ENCODE data around the gene MACROD1. TPM values are rescaled to one million over a fixed set of nuclear protein-coding genes. Genes with fewer than 3 reads are reported as not detected.

MACROD1 gene
- total RNA-seq, 4 donors from 2014 or later = 30.6 to 45.0 (median 35.0) TPM

DNA sequence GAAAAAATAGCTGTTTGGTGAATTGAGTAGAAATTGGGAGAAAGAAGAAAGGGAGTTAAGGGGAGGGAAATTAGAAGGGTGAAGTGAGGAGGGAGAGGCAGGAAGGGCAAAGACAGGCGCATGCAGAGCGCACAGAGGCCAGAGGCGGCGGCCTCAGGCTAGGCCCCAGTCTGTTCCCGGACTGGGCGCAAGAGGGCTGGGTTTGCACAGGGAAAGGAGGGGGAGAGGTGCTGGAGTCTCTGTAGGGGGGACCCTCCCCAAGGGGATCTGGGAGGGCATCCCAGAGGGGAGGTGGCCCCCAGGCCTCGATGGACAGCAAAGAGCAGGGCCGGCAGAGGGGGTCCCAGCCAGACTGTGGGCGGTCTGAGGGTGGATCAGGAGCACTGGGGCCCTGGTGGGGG is 131.5 kb downstream of the MACROD1 start:
- WGBS, 2 donors = 46 to 52% methylated on average over 9 of the region's 9 CpGs
- TF ChIP-seq, protein P1, sequence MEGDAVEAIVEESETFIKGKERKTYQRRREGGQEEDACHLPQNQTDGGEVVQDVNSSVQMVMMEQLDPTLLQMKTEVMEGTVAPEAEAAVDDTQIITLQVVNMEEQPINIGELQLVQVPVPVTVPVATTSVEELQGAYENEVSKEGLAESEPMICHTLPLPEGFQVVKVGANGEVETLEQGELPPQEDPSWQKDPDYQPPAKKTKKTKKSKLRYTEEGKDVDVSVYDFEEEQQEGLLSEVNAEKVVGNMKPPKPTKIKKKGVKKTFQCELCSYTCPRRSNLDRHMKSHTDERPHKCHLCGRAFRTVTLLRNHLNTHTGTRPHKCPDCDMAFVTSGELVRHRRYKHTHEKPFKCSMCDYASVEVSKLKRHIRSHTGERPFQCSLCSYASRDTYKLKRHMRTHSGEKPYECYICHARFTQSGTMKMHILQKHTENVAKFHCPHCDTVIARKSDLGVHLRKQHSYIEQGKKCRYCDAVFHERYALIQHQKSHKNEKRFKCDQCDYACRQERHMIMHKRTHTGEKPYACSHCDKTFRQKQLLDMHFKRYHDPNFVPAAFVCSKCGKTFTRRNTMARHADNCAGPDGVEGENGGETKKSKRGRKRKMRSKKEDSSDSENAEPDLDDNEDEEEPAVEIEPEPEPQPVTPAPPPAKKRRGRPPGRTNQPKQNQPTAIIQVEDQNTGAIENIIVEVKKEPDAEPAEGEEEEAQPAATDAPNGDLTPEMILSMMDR (IDR thresholded peaks at IDR 0.05) = peak in 1 of 5 experiments; percentile 10
- no peak for TF ChIP-seq POLR2A (IDR thresholded peaks at IDR 0.05)
- TF ChIP-seq EP300 (IDR thresholded peaks at IDR 0.05) = no peak
- Histone ChIP-seq H3K27ac (peak overlapping the region in 1 of 4 donors; percentile 10), H3K4me1 (peaks cover 0 to 42% (median 14%) of the 10 kb centered on the region in 4 donors), H3K27me3 (peaks cover 0 to 37% of the 10 kb centered on the region in 2 donors), H3K4me3 (no peak overlapping the region), H3K36me3 (no peaks in the 10 kb centered on the region), H3K9me3 (no peaks in the 10 kb centered on the region)
- DNase-seq (ENCODE audit: low spot score in 2 of 2) = no peak

DNA sequence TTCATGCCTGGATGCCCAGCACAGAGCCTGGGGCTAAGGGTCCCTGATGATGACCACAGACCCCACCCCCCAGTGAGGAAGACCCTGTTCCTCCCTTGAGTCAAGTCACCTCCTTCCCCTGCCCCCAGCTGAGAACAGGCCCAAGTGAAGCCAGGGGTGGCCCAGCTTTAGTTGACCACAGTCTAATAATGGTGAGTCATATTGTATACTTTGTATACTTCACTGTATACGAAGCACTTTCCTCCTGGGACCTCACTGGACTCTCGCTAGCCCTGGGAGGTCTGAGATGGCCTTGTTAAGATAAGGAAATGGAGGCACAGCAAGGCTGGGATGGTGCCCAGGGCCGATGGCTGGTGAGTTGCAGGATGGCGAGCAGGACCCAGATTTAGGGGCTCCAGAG is 133.9 kb downstream of the MACROD1 start:
- 79 to 86% methylated on average over 4 of the region's 4 CpGs for WGBS, 2 donors
- TF ChIP-seq POLR2A (IDR thresholded peaks at IDR 0.05) = no peak
- no peak for TF ChIP-seq EP300 (IDR thresholded peaks at IDR 0.05)
- TF ChIP-seq, protein P1 (IDR thresholded peaks at IDR 0.05) = no peak
- H3K4me3 ChIP-seq = no peak overlapping the region

DNA sequence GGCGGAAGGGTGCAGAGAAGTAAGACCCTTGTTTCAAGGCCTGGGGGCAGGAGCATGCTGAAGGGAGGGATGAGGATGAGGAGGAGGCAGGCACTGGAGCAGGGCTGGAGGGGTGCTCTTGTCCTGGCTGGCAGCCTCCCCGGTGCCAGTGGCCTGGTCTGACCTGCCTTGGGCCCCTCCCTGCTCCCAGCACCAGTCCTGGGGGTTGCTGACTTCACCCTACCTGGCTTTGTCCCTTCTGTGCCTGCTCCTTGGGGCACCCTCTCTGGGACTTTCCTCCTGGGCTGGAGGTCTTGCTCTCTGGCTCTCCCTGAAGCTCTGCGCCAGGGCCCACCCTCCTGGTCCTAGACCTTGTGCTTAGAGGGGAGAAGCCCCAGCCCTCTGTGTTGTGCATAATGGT is 134.9 kb downstream of the MACROD1 start:
- Histone ChIP-seq H3K4me3 (no peak overlapping the region), H3K27me3 (peaks cover 0 to 34% of the 10 kb centered on the region in 2 donors), H3K4me1 (peaks cover 0 to 27% (median 9%) of the 10 kb centered on the region in 4 donors), H3K27ac (no peak overlapping the region), H3K36me3 (no peaks in the 10 kb centered on the region), H3K9me3 (no peaks in the 10 kb centered on the region)
- DNase-seq (ENCODE audit: low spot score in 2 of 2) = no peak
- 75 to 89% methylated on average over 3 of the region's 3 CpGs for WGBS, 2 donors
- TF ChIP-seq, protein P1 (IDR thresholded peaks at IDR 0.05) = no peak
- no peak for TF ChIP-seq POLR2A (IDR thresholded peaks at IDR 0.05)
- no peak for TF ChIP-seq EP300 (IDR thresholded peaks at IDR 0.05)

More for the DNA sequence above, 133.9 kb downstream of the MACROD1 start:
- Histone ChIP-seq H3K27me3 (peaks cover 0 to 44% of the 10 kb centered on the region in 2 donors), H3K9me3 (no peaks in the 10 kb centered on the region), H3K4me1 (peaks cover 0 to 38% (median 18%) of the 10 kb centered on the region in 4 donors), H3K36me3 (no peaks in the 10 kb centered on the region), H3K27ac (no peak overlapping the region)
- no peak for DNase-seq (ENCODE audit: low spot score in 2 of 2)

DNA sequence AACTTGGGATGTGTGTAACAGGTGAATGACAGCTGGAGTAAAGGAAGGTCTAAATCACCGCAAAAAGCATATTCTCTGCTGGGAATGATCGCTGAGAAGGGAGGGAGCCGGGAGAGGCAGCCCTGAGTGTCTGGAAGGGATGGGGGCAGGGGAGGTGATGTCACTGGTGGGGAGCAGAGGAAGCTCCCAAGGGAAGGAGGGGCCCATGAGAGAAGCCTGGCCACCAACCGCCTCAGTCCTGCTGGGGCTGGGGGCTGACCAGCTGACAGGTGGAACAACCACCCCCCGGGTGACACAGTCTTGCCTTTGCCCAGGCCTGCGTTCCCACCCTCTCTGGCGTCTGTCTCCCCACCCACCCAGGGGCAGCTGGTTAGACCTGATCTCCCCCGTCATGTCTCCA is 136.1 kb downstream of the MACROD1 start:
- TF ChIP-seq POLR2A (IDR thresholded peaks at IDR 0.05) (no peak), EP300 (IDR thresholded peaks at IDR 0.05) (no peak)
- TF ChIP-seq, protein P1 (IDR thresholded peaks at IDR 0.05) = no peak
- H3K4me3 ChIP-seq = no peak overlapping the region
- no peak overlapping the region for H3K27ac ChIP-seq
- peaks cover 0 to 18% (median 5%) of the 10 kb centered on the region in 4 donors for H3K4me1 ChIP-seq
- no peaks in the 10 kb centered on the region for H3K9me3 ChIP-seq
- WGBS, 2 donors = 71 to 73% methylated on average over 8 of the region's 8 CpGs
- H3K27me3 ChIP-seq = peaks cover 0 to 26% of the 10 kb centered on the region in 2 donors
- H3K36me3 ChIP-seq = no peaks in the 10 kb centered on the region
- DNase-seq (ENCODE audit: low spot score in 2 of 2) = no peak

DNA sequence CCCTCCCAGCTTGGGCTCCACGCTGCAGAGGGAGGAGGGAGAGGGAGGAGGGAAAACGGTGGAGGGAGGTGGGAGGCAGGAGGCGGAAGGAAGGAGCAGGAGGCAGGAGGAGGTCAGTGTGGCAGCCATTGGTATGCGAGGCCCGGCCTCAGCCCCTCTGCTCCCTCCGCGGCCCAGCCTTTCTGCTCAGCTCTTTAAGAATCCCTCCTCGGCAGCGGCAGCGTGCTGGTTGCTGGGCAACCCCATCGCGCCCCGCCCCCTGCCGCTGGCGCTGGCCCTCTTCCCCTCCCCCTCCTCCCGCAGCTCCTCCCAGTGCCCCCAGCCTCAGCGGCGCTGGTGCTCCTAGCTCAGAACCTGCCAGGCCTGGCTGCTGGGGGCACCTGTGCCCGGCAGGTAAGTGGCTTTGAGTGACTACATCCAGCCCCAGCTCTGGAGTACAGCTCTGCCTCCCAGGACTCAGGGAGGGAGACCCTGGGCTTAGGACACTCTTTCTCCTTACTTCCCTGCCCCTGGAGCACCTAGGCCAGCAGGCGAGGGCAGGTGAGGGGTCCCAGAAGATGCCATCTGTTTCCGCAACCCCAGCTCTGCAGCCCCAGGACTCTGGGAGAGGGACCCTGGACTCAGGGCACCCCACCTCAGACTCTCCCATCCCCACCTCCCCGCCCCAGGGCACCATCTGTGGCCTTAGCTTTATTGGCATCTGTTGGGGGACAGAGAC is 137.4 kb downstream of the MACROD1 start:
- H3K36me3 ChIP-seq = no peaks in the 10 kb centered on the region
- WGBS, 2 donors = 19 to 30% methylated on average over 12 to 21 of the region's 22 CpGs

More for the DNA sequence above, 137.4 kb downstream of the MACROD1 start:
- TF ChIP-seq, protein P1 (IDR thresholded peaks at IDR 0.05) = no peak
- TF ChIP-seq POLR2A (IDR thresholded peaks at IDR 0.05) (no peak), EP300 (IDR thresholded peaks at IDR 0.05) (no peak)
- no peak for DNase-seq (ENCODE audit: low spot score in 2 of 2)
- H3K4me3 ChIP-seq = peak overlapping the region in 1 of 4 donors; percentile 19
- H3K4me1 ChIP-seq = peaks cover 0 to 14% (median 3%) of the 10 kb centered on the region in 4 donors
- H3K27ac ChIP-seq = no peak overlapping the region
- H3K27me3 ChIP-seq = peaks cover 0 to 16% of the 10 kb centered on the region in 2 donors
- no peaks in the 10 kb centered on the region for H3K9me3 ChIP-seq
